WERI-Rb-1 (cell line): ENCODE data around the gene GALNT17.

Source experiments
- DNase-seq: peaks from one replicate; pipeline ENCODE4 v3.0.0-alpha.2; 2020
- H3K27ac ChIP-seq: fragments of 250-450 bp; sonication (Bioruptor Pico); 2 replicates; pipeline ENCODE4 v1.5.1; 2020; ENCODE audit warnings: mild to moderate bottlenecking, moderate library complexity
- H3K27me3 ChIP-seq: fragments of 250-450 bp; sonication (Bioruptor Pico); 2 replicates; pipeline ENCODE4 v1.5.1; 2021; ENCODE audit warnings: mild to moderate bottlenecking, low read depth, moderate library complexity; ENCODE audit not compliant: insufficient read depth, severe bottlenecking
- H3K36me3 ChIP-seq: fragments of 250-450 bp; sonication (Bioruptor Pico); 2 replicates; pipeline ENCODE4 v1.5.1; 2020; ENCODE audit warnings: mild to moderate bottlenecking, moderate library complexity
- H3K4me3 ChIP-seq: 2 replicates; pipeline ENCODE4 v1.5.1; 2011; ENCODE audit warnings: low read depth, mild to moderate bottlenecking, control low read depth, low read length
- H3K9me3 ChIP-seq: fragments of 250-450 bp; sonication (Bioruptor Pico); 2 replicates; pipeline ENCODE4 v1.5.1; 2021; ENCODE audit warnings: mild to moderate bottlenecking, moderate library complexity; ENCODE audit not compliant: severe bottlenecking
- CTCF ChIP-seq: IDR thresholded peaks from 2 replicates; pipeline ENCODE4 v1.5.1; 2011; ENCODE audit warnings: low read depth, mild to moderate bottlenecking, control low read depth, inconsistent platforms, low read length

Gene GALNT17

GRCh38 chr7:71266912-71267311 lies 135.0 kb downstream of the GALNT17 start:
- no peak for DNase-seq
- no peak overlapping the region for H3K4me3 ChIP-seq
- H3K27ac ChIP-seq: no peak overlapping the region
- no peak for TF ChIP-seq CTCF
- peaks cover 10% of the 10 kb centered on the region for H3K27me3 ChIP-seq
- no peaks in the 10 kb centered on the region for H3K36me3 ChIP-seq
- peaks cover 11% of the 10 kb centered on the region for H3K9me3 ChIP-seq

GRCh38 chr7:71267734-71268469 lies 136.0 kb downstream of the GALNT17 start:
- Histone ChIP-seq H3K4me3 (no peak overlapping the region), H3K27ac (no peak overlapping the region), H3K9me3 (peaks cover 11% of the 10 kb centered on the region), H3K27me3 (peaks cover 7% of the 10 kb centered on the region), H3K36me3 (no peaks in the 10 kb centered on the region)
- no peak for TF ChIP-seq CTCF
- no peak for DNase-seq

GRCh38 chr7:71270558-71270957 lies 138.6 kb downstream of the GALNT17 start:
- H3K9me3 ChIP-seq: peaks cover 7% of the 10 kb centered on the region
- no peak overlapping the region for H3K27ac ChIP-seq
- no peak overlapping the region for H3K4me3 ChIP-seq
- H3K36me3 ChIP-seq: no peaks in the 10 kb centered on the region
- DNase-seq: no peak
- peaks cover 8% of the 10 kb centered on the region for H3K27me3 ChIP-seq
- TF ChIP-seq CTCF: no peak

GRCh38 chr7:71271203-71271602 lies 139.3 kb downstream of the GALNT17 start:
- DNase-seq: no peak
- Histone ChIP-seq H3K27me3 (peaks cover 8% of the 10 kb centered on the region), H3K4me3 (no peak overlapping the region), H3K9me3 (peaks cover under 1% of the 10 kb centered on the region), H3K36me3 (no peaks in the 10 kb centered on the region), H3K27ac (no peak overlapping the region)
- TF ChIP-seq CTCF: no peak

- Histone ChIP-seq H3K27me3 (peaks cover 4% of the 10 kb centered on the region), H3K4me3 (no peak overlapping the region), H3K27ac (no peak overlapping the region), H3K36me3 (no peaks in the 10 kb centered on the region), H3K9me3 (peaks cover 9% of the 10 kb centered on the region)
- no peak for TF ChIP-seq CTCF
- no peak for DNase-seq
These were observed 140.9 kb downstream of the GALNT17 start for GRCh38 chr7:71272509-71273490.
